ENCODE results near the gene TFAM.
A peak's percentile ranks its signal among the peaks of the same experiment; 100 is the strongest.

The TFAM gene

GRCh38 chr10:58384544-58384998 is 639 bp upstream of the TFAM start:
- peaks cover 2% of the 10 kb centered on the region for H3K36me3 ChIP-seq (ENCODE audit: control insufficient read depth, insufficient read depth, low read length)
- peak overlapping the region; percentile 77 for H3K4me3 ChIP-seq (ENCODE audit: low read length)
- peak overlapping the region; percentile 38 for H3K9ac ChIP-seq (ENCODE audit: low read length)
- H3K27ac ChIP-seq (ENCODE audit: low read depth, low read length): peak overlapping the region; percentile 76
- no peaks in the 10 kb centered on the region for H3K27me3 ChIP-seq (ENCODE audit: control insufficient read depth, insufficient read depth, low read length)
- H3K4me1 ChIP-seq (ENCODE audit: control insufficient read depth, insufficient read depth, low read length): peaks cover 9% of the 10 kb centered on the region

DNA sequence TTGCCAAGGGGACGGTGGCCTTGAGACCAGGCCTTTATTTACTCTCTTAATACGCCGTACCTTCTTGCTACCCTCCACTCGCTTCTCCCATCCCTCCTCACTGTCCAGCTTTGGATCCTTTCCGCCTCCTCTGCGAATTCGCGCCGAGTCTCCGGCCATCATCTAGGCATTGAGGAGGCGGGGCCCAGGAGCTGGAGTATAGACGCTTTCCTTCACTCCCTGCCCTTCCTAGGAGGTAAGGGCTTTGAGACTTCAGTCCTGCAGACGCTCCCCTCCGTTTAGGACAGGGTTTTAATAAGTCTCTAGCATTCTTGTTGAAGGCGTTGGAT is 538 bp downstream of the TFAM start:
- peaks cover 2% of the 10 kb centered on the region for H3K36me3 ChIP-seq (ENCODE audit: control insufficient read depth, insufficient read depth, low read length)
- peak overlapping the region; percentile 76 for H3K27ac ChIP-seq (ENCODE audit: low read depth, low read length)
- H3K4me3 ChIP-seq (ENCODE audit: low read length): peak overlapping the region; percentile 77
- H3K4me1 ChIP-seq (ENCODE audit: control insufficient read depth, insufficient read depth, low read length): peaks cover 9% of the 10 kb centered on the region
- H3K9ac ChIP-seq (ENCODE audit: low read length): peak overlapping the region; percentile 53
- no peaks in the 10 kb centered on the region for H3K27me3 ChIP-seq (ENCODE audit: control insufficient read depth, insufficient read depth, low read length)

GRCh38 chr10:58389024-58389423 is 3.8 kb downstream of the TFAM start:
- Histone ChIP-seq H3K4me3 (ENCODE audit: low read length) (no peak overlapping the region), H3K4me1 (ENCODE audit: control insufficient read depth, insufficient read depth, low read length) (peaks cover 9% of the 10 kb centered on the region), H3K9ac (ENCODE audit: low read length) (no peak overlapping the region), H3K27me3 (ENCODE audit: control insufficient read depth, insufficient read depth, low read length) (no peaks in the 10 kb centered on the region), H3K27ac (ENCODE audit: low read depth, low read length) (no peak overlapping the region), H3K36me3 (ENCODE audit: control insufficient read depth, insufficient read depth, low read length) (peaks cover 8% of the 10 kb centered on the region)

GRCh38 chr10:58393317-58393716 is 8.1 kb downstream of the TFAM start:
- Histone ChIP-seq H3K27me3 (ENCODE audit: control insufficient read depth, insufficient read depth, low read length) (no peaks in the 10 kb centered on the region), H3K36me3 (ENCODE audit: control insufficient read depth, insufficient read depth, low read length) (peaks cover 8% of the 10 kb centered on the region), H3K4me3 (ENCODE audit: low read length) (no peak overlapping the region)

DNA sequence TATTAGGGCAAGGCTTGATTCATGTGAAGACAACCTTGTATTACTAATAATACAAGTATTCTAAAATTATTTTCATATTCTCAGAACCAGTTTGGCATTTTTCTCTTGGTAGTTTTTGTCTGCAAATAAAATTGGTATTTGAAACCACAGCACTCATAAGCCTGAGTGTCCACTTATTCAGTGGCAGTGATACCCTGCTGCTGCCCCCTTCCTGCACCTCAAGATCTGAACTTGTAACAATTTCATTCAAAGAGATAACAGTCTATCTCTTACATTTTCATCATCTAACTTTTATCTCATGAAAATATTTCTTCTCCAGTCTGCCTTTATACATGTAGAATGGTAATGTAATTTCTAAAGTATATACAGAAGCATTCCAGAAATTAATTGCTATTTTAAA is 9.3 kb downstream of the TFAM start:
- no peak overlapping the region for H3K9ac ChIP-seq (ENCODE audit: low read length)
- H3K4me3 ChIP-seq (ENCODE audit: low read length): no peak overlapping the region
- no peaks in the 10 kb centered on the region for H3K4me1 ChIP-seq (ENCODE audit: control insufficient read depth, insufficient read depth, low read length)
- no peaks in the 10 kb centered on the region for H3K27me3 ChIP-seq (ENCODE audit: control insufficient read depth, insufficient read depth, low read length)
- H3K27ac ChIP-seq (ENCODE audit: low read depth, low read length): no peak overlapping the region
- H3K36me3 ChIP-seq (ENCODE audit: control insufficient read depth, insufficient read depth, low read length): peaks cover 6% of the 10 kb centered on the region

More at GRCh38 chr10:58393317-58393716, 8.1 kb downstream of the TFAM start:
- Histone ChIP-seq H3K4me1 (ENCODE audit: control insufficient read depth, insufficient read depth, low read length) (no peaks in the 10 kb centered on the region), H3K27ac (ENCODE audit: low read depth, low read length) (no peak overlapping the region), H3K9ac (ENCODE audit: low read length) (no peak overlapping the region)

DNA sequence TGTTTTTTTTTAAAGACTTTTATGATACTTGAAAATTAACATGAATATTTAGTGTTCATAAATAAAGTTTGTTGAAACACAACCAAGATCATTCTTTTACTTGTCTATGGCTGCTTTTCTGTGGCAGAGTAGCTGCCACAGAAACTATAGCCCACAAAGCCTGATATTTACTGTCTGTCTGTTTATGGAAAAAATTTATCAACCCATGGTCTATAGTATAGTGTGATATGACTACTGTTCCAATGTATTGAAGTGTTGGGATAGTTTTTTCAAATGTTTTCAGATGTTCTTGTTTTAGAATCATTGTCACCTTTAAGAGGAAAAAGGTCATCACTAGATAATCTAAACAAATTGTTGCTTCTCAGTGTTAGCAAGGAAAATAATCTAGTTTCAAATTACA is 10.8 kb downstream of the TFAM start:
- H3K36me3 ChIP-seq (ENCODE audit: control insufficient read depth, insufficient read depth, low read length): peaks cover 6% of the 10 kb centered on the region
- H3K4me3 ChIP-seq (ENCODE audit: low read length): no peak overlapping the region
- no peak overlapping the region for H3K9ac ChIP-seq (ENCODE audit: low read length)
- no peaks in the 10 kb centered on the region for H3K4me1 ChIP-seq (ENCODE audit: control insufficient read depth, insufficient read depth, low read length)
- no peak overlapping the region for H3K27ac ChIP-seq (ENCODE audit: low read depth, low read length)
- H3K27me3 ChIP-seq (ENCODE audit: control insufficient read depth, insufficient read depth, low read length): no peaks in the 10 kb centered on the region

GRCh38 chr10:58397830-58398229 is 12.6 kb downstream of the TFAM start:
- Histone ChIP-seq H3K36me3 (ENCODE audit: control insufficient read depth, insufficient read depth, low read length) (peaks cover 6% of the 10 kb centered on the region), H3K27me3 (ENCODE audit: control insufficient read depth, insufficient read depth, low read length) (no peaks in the 10 kb centered on the region), H3K4me3 (ENCODE audit: low read length) (no peak overlapping the region), H3K9ac (ENCODE audit: low read length) (no peak overlapping the region), H3K4me1 (ENCODE audit: control insufficient read depth, insufficient read depth, low read length) (no peaks in the 10 kb centered on the region), H3K27ac (ENCODE audit: low read depth, low read length) (no peak overlapping the region)

DNA sequence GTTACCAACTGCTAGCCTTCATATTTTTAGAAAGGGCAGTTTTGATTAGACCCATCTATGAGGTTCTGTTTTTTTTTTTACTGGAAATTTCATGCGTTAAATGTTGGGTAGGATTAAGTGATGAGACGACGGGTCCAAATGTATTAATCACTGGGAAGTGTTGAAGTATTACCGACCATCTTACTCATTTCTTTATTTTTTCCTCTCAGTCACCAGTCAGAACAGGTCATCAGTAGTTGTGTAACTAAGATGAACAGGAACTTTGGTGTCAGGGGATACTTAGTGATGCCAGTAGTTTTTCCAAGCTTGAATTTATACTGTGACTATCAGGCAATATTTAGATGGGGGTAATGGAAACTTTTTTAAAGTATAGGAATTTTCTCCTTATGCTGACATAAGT is 14.2 kb downstream of the TFAM start:
- Histone ChIP-seq H3K4me3 (ENCODE audit: low read length) (no peak overlapping the region), H3K9ac (ENCODE audit: low read length) (no peak overlapping the region), H3K4me1 (ENCODE audit: control insufficient read depth, insufficient read depth, low read length) (no peaks in the 10 kb centered on the region), H3K36me3 (ENCODE audit: control insufficient read depth, insufficient read depth, low read length) (no peaks in the 10 kb centered on the region), H3K27me3 (ENCODE audit: control insufficient read depth, insufficient read depth, low read length) (no peaks in the 10 kb centered on the region), H3K27ac (ENCODE audit: low read depth, low read length) (no peak overlapping the region)

- H3K4me3 ChIP-seq (ENCODE audit: low read length): no peak overlapping the region
- H3K36me3 ChIP-seq (ENCODE audit: control insufficient read depth, insufficient read depth, low read length): no peaks in the 10 kb centered on the region
- H3K9ac ChIP-seq (ENCODE audit: low read length): no peak overlapping the region
- no peaks in the 10 kb centered on the region for H3K27me3 ChIP-seq (ENCODE audit: control insufficient read depth, insufficient read depth, low read length)
- H3K27ac ChIP-seq (ENCODE audit: low read depth, low read length): no peak overlapping the region
- H3K4me1 ChIP-seq (ENCODE audit: control insufficient read depth, insufficient read depth, low read length): no peaks in the 10 kb centered on the region
These were observed 15.4 kb downstream of the TFAM start for GRCh38 chr10:58400609-58401008.

- Histone ChIP-seq H3K36me3 (ENCODE audit: control insufficient read depth, insufficient read depth, low read length) (no peaks in the 10 kb centered on the region), H3K4me3 (ENCODE audit: low read length) (no peak overlapping the region), H3K9ac (ENCODE audit: low read length) (no peak overlapping the region), H3K27me3 (ENCODE audit: control insufficient read depth, insufficient read depth, low read length) (no peaks in the 10 kb centered on the region), H3K4me1 (ENCODE audit: control insufficient read depth, insufficient read depth, low read length) (no peaks in the 10 kb centered on the region), H3K27ac (ENCODE audit: low read depth, low read length) (no peak overlapping the region)
These were observed 18.8 kb downstream of the TFAM start for GRCh38 chr10:58404001-58404400.

- Histone ChIP-seq H3K9ac (ENCODE audit: low read length) (no peak overlapping the region), H3K27ac (ENCODE audit: low read depth, low read length) (no peak overlapping the region), H3K4me3 (ENCODE audit: low read length) (no peak overlapping the region), H3K36me3 (ENCODE audit: control insufficient read depth, insufficient read depth, low read length) (no peaks in the 10 kb centered on the region), H3K27me3 (ENCODE audit: control insufficient read depth, insufficient read depth, low read length) (no peaks in the 10 kb centered on the region), H3K4me1 (ENCODE audit: control insufficient read depth, insufficient read depth, low read length) (no peaks in the 10 kb centered on the region)
These were observed 24.9 kb downstream of the TFAM start for GRCh38 chr10:58409956-58410610.

DNA sequence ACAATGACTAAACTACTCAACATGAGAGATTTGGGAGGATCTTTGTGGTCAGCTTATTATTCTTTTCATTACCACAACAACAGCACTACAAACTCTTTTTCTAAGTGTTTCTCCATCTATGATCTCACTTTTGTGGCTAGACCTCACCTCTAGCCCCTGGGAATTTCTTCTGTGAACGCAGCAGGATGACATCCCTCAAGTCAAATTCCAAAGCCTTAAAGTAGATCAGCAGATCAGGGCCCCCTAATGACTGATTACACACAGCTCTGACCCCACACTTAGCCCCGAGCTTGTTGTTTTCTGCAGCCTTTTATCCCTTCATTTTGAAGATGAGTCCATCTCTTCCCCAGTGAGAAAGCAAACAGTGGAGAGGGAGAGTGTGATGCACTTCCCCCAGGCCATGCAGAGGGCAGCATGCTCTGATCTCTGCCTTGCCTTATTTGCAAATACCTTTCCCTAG is 27.3 kb downstream of the TFAM start:
- H3K27ac ChIP-seq (ENCODE audit: low read depth, low read length): no peak overlapping the region
- H3K4me1 ChIP-seq (ENCODE audit: control insufficient read depth, insufficient read depth, low read length): no peaks in the 10 kb centered on the region
- H3K36me3 ChIP-seq (ENCODE audit: control insufficient read depth, insufficient read depth, low read length): no peaks in the 10 kb centered on the region

DNA sequence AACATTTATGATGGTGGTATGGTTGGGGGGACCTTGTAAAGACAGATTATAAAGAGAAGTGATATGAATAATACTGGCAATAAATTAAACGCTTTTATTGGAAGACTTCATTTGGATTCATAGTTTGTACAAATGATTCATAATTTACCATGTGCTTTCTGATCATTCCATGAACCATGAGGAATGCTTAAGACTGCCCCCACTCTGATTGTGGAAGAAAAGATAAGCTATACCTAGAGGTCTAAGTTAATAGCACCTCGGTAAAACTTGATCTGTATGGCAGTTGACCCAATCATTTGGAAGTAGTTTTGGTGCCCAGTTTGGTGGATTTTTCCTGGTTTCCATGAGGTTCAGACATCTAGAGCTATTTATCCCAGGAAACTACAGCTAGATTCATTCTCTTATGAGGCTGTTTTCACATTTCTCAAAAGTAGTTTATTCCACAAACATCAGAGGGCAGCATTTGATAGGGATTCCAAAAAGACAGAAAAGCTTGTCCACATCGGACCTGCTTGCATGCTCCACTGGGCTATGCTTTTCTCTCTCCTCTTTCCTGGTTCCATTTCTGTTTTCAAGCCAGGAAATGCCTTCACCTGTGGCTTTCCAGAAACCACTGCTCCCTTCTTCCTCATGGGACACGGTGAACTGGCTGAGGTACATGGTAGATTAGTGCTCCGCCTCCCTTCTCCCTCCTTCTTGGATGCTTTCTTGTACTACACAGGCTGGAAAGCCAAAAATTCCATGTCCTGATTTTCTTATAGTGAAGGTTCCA is 29.2 kb downstream of the TFAM start:
- Histone ChIP-seq H3K27ac (ENCODE audit: low read depth, low read length) (no peak overlapping the region), H3K9ac (ENCODE audit: low read length) (no peak overlapping the region), H3K4me1 (ENCODE audit: control insufficient read depth, insufficient read depth, low read length) (no peaks in the 10 kb centered on the region), H3K36me3 (ENCODE audit: control insufficient read depth, insufficient read depth, low read length) (no peaks in the 10 kb centered on the region), H3K4me3 (ENCODE audit: low read length) (no peak overlapping the region), H3K27me3 (ENCODE audit: control insufficient read depth, insufficient read depth, low read length) (no peaks in the 10 kb centered on the region)

More for the DNA sequence above, 27.3 kb downstream of the TFAM start:
- Histone ChIP-seq H3K27me3 (ENCODE audit: control insufficient read depth, insufficient read depth, low read length) (no peaks in the 10 kb centered on the region), H3K4me3 (ENCODE audit: low read length) (no peak overlapping the region), H3K9ac (ENCODE audit: low read length) (no peak overlapping the region)
